Measurements from ENCODE around the gene ZNF555.

ZNF555 gene

DNA sequence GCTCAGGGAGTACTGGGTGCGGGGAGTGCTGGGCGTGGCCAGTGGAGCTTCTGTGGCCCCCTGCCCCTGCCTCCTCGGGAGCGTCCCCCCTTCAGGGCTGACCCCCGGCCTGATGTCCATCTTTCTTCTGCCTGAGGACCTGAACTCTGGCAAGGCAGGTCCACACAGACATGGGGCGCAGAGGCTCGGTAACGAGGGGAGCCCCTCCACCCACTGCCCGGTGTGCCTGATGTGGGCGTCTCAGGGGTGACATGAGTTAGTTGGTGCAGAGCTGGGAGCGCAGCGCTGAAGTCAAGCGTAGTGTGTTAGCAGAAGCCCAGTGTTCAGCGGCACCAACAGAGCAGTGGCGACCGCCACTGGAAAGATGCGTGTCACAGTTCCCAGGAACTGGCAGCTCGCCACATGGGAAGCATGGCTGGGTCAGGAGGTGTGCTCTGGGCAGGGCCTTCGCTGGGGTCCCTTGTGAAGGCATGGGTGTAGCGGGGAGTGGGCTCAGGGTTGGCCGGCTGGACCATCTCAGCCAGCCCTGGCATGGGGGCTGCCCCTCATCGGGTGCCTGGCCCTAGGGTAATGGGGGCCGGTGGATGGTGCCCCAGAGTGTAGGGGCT is 44.5 kb upstream of the ZNF555 start:
- no peak for DNase-seq (ENCODE audit: low read depth)
- H3K4me3 ChIP-seq (ENCODE audit: low read depth, low read length) = no peak overlapping the region
- TF ChIP-seq MYC (IDR thresholded peaks at IDR 0.05; ENCODE audit: low read depth, low read length) (no peak), POLR2A (IDR thresholded peaks at IDR 0.05; ENCODE audit: extremely low read depth, insufficient read length) (no peak)
- TF ChIP-seq, protein P1, sequence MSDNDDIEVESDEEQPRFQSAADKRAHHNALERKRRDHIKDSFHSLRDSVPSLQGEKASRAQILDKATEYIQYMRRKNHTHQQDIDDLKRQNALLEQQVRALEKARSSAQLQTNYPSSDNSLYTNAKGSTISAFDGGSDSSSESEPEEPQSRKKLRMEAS (IDR thresholded peaks at IDR 0.05; ENCODE audit: low read depth, low read length) = no peak
- TF ChIP-seq, protein P2, sequence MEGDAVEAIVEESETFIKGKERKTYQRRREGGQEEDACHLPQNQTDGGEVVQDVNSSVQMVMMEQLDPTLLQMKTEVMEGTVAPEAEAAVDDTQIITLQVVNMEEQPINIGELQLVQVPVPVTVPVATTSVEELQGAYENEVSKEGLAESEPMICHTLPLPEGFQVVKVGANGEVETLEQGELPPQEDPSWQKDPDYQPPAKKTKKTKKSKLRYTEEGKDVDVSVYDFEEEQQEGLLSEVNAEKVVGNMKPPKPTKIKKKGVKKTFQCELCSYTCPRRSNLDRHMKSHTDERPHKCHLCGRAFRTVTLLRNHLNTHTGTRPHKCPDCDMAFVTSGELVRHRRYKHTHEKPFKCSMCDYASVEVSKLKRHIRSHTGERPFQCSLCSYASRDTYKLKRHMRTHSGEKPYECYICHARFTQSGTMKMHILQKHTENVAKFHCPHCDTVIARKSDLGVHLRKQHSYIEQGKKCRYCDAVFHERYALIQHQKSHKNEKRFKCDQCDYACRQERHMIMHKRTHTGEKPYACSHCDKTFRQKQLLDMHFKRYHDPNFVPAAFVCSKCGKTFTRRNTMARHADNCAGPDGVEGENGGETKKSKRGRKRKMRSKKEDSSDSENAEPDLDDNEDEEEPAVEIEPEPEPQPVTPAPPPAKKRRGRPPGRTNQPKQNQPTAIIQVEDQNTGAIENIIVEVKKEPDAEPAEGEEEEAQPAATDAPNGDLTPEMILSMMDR (IDR thresholded peaks at IDR 0.05; ENCODE audit: low read depth, low read length) = no peak

DNA sequence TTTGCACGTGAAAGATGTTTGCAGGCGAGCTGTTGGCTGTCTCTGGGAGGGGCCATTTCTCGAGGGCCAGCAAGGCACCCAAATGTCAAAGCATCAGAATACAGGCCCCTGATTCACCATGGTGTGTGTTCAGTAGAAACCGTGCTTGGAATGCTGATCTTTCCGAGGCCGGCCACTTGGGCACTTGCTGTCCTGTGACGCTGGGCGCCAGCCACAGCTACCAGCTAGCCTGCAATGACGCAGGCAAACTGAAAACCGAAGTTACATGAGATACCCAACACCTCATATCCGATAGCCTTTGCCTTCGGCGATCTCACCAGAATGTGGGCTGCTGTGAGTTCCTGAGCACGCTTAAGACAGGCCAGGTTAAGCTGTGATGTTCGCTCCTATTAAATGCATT is 44.0 kb upstream of the ZNF555 start:
- TF ChIP-seq POLR2A (IDR thresholded peaks at IDR 0.05; ENCODE audit: extremely low read depth, insufficient read length) (no peak), MYC (IDR thresholded peaks at IDR 0.05; ENCODE audit: low read depth, low read length) (no peak)
- TF ChIP-seq, protein P1 (IDR thresholded peaks at IDR 0.05; ENCODE audit: low read depth, low read length) = no peak
- TF ChIP-seq, protein P2 (IDR thresholded peaks at IDR 0.05; ENCODE audit: low read depth, low read length) = no peak
- DNase-seq (ENCODE audit: low read depth) = no peak
- H3K4me3 ChIP-seq (ENCODE audit: low read depth, low read length) = no peak overlapping the region

GRCh38 chr19:2798158-2798685 is 43.1 kb upstream of the ZNF555 start:
- TF ChIP-seq, protein P2 (IDR thresholded peaks at IDR 0.05; ENCODE audit: low read depth, low read length) = no peak
- no peak for TF ChIP-seq POLR2A (IDR thresholded peaks at IDR 0.05; ENCODE audit: extremely low read depth, insufficient read length)
- no peak overlapping the region for H3K4me3 ChIP-seq (ENCODE audit: low read depth, low read length)
- no peak for DNase-seq (ENCODE audit: low read depth)

GRCh38 chr19:2798733-2799132 is 42.5 kb upstream of the ZNF555 start:
- TF ChIP-seq, protein P2 (IDR thresholded peaks at IDR 0.05; ENCODE audit: low read depth, low read length) = no peak
- TF ChIP-seq POLR2A (IDR thresholded peaks at IDR 0.05; ENCODE audit: extremely low read depth, insufficient read length) = no peak
- TF ChIP-seq, protein P1 (IDR thresholded peaks at IDR 0.05; ENCODE audit: low read depth, low read length) = no peak
- no peak for TF ChIP-seq MYC (IDR thresholded peaks at IDR 0.05; ENCODE audit: low read depth, low read length)
- H3K4me3 ChIP-seq (ENCODE audit: low read depth, low read length) = no peak overlapping the region
- no peak for DNase-seq (ENCODE audit: low read depth)

- H3K4me3 ChIP-seq (ENCODE audit: low read depth, low read length) = no peak overlapping the region
- DNase-seq (ENCODE audit: low read depth) = no peak
- TF ChIP-seq POLR2A (IDR thresholded peaks at IDR 0.05; ENCODE audit: extremely low read depth, insufficient read length) (no peak), MYC (IDR thresholded peaks at IDR 0.05; ENCODE audit: low read depth, low read length) (no peak)
- TF ChIP-seq, protein P2 (IDR thresholded peaks at IDR 0.05; ENCODE audit: low read depth, low read length) = no peak
- TF ChIP-seq, protein P1 (IDR thresholded peaks at IDR 0.05; ENCODE audit: low read depth, low read length) = no peak
These were observed 41.8 kb upstream of the ZNF555 start for GRCh38 chr19:2799273-2800020.
